NCI-H526 (cell line): ENCODE measurements around the gene CCL4L2.
"Not testable (repeated sequence)": the region's sequence is repeated elsewhere in the genome, so short reads cannot be mapped to it uniquely, and the experiment has no call there.

ENCODE experiments used
- DNase-seq, 2 experiments: peaks; one replicate each; lab custom pipeline; 2025; lab: John Stamatoyannopoulos, UW

CCL4L2 gene

GRCh38 chr17:36210439-36211211, at the start of gene CCL4L2:
CCL4L2 (plus strand) TSS chr17:36211063.
- DNase-seq, result not testable (repeated sequence)

- not testable (repeated sequence) for DNase-seq
Measured at GRCh38 chr17:36168836-36169235, 42.0 kb upstream of the CCL4L2 start.

- not testable (repeated sequence) for DNase-seq
Measured at GRCh38 chr17:36176536-36176935, 34.3 kb upstream of the CCL4L2 start, which contains the start of gene TBC1D3B. TBC1D3B (minus strand) TSS chr17:36176636; CDS start chr17:36175050, 1,586 bp downstream.

GRCh38 chr17:36181446-36182175, 29.3 kb upstream of the CCL4L2 start:
- DNase-seq, result not testable (repeated sequence)

- peak in 1 of 2 experiments; percentile 31 for DNase-seq
Measured at GRCh38 chr17:36182176-36183000, 28.5 kb upstream of the CCL4L2 start.

- peak; percentile 28 to 90 for DNase-seq
Measured at GRCh38 chr17:36183001-36183971, 27.6 kb upstream of the CCL4L2 start.

GRCh38 chr17:36184023-36184765, 26.7 kb upstream of the CCL4L2 start:
- no peak for DNase-seq

- DNase-seq, result no peak
Measured at GRCh38 chr17:36185416-36185815, 25.4 kb upstream of the CCL4L2 start.

GRCh38 chr17:36186810-36187763, 23.8 kb upstream of the CCL4L2 start:
- DNase-seq, result not testable (repeated sequence)

- not testable (repeated sequence) for DNase-seq
Measured at GRCh38 chr17:36187943-36188665, 22.8 kb upstream of the CCL4L2 start.

GRCh38 chr17:36188891-36189306, 22.0 kb upstream of the CCL4L2 start:
- no peak for DNase-seq

- not testable (repeated sequence) for DNase-seq
Measured at GRCh38 chr17:36189993-36190392, 20.9 kb upstream of the CCL4L2 start.

GRCh38 chr17:36190549-36191330, 20.1 kb upstream of the CCL4L2 start:
- not testable (repeated sequence) for DNase-seq

- no peak for DNase-seq
Measured at GRCh38 chr17:36193216-36193775, 17.6 kb upstream of the CCL4L2 start.

- DNase-seq, result not testable (repeated sequence)
Measured at GRCh38 chr17:36194147-36194831, 16.6 kb upstream of the CCL4L2 start.

GRCh38 chr17:36194832-36195433, 15.9 kb upstream of the CCL4L2 start:
- DNase-seq, result not testable (repeated sequence)
